HepG2 (cell line): ENCODE data around the gene ALG1L2.
"Not testable (repeated sequence)": the region's sequence is repeated elsewhere in the genome, so short reads cannot be mapped to it uniquely, and the experiment has no call there.

ENCODE experiments used
- CTCF ChIP-seq: sonication (generic); formaldehyde crosslinking; IDR thresholded peaks from 2 replicates; pipeline ENCODE4 v1.5.0; 2020; ENCODE audit warnings: mild to moderate bottlenecking, missing genetic modification reagents, moderate library complexity
- JUNB ChIP-seq: sonication (generic); formaldehyde crosslinking; IDR thresholded peaks from 2 replicates; pipeline ENCODE4 v1.8.0; 2022; ENCODE audit warnings: missing genetic modification reagents, mild to moderate bottlenecking, borderline replicate concordance
- KLF11 ChIP-seq: IDR thresholded peaks from 2 replicates; pipeline ENCODE4 v1.6.1; 2016; ENCODE audit warnings: missing compliant biosample characterization
- REST ChIP-seq, 2 experiments: IDR thresholded peaks; 2 replicates each; pipeline ENCODE4 v1.6.1; 2011 to 2012; ENCODE audit warnings: low read length in 2 of 2, borderline replicate concordance in 1 of 2, low read depth in 1 of 2, mild to moderate bottlenecking in 1 of 2, moderate library complexity in 1 of 2
- SETDB1 ChIP-seq: sonication (generic); formaldehyde crosslinking; IDR thresholded peaks from 2 replicates; pipeline ENCODE4 v1.5.1; 2020; ENCODE audit warnings: missing genetic modification reagents, mild to moderate bottlenecking, borderline replicate concordance
- TBX3 ChIP-seq: fragments of 450-650 bp; IDR thresholded peaks from 2 replicates; pipeline ENCODE4 v1.6.1; 2017; ENCODE audit warnings: antibody characterized with exemption, mild to moderate bottlenecking, inconsistent platforms, borderline replicate concordance
- ZBTB37 ChIP-seq: sonication (generic); formaldehyde crosslinking; IDR thresholded peaks from 2 replicates; pipeline ENCODE4 v1.4.0; 2020; ENCODE audit warnings: mild to moderate bottlenecking, missing genetic modification reagents
- ZFP36L1 ChIP-seq: sonication (generic); formaldehyde crosslinking; IDR thresholded peaks from 2 replicates; pipeline ENCODE4 v1.8.0; 2022; ENCODE audit warnings: mild to moderate bottlenecking, missing genetic modification reagents, moderate library complexity
- ZNF331 ChIP-seq: sonication (generic); formaldehyde crosslinking; IDR thresholded peaks from 2 replicates; pipeline ENCODE4 v1.4.0; 2020; ENCODE audit warnings: missing genetic modification reagents
- ZNF609 ChIP-seq: sonication (generic); formaldehyde crosslinking; IDR thresholded peaks from 2 replicates; pipeline ENCODE4 v1.4.0; 2020; ENCODE audit warnings: mild to moderate bottlenecking, missing genetic modification reagents, borderline replicate concordance

- not testable (repeated sequence) for TF ChIP-seq TBX3; ZNF331 (CRISPR knock-in tag); ZNF609 (CRISPR knock-in tag); ZFP36L1 (CRISPR knock-in tag); ZBTB37 (CRISPR knock-in tag); CTCF (CRISPR knock-in tag); KLF11 (CRISPR knock-in tag); JUNB (CRISPR knock-in tag); REST (IDR thresholded peaks at IDR 0.05; ENCODE audit: borderline replicate concordance in 1 of 2, low read depth in 1 of 2, low read length in 2 of 2); SETDB1 (CRISPR knock-in tag)
Measured at GRCh38 chr3:130052366-130052765, 29.3 kb upstream of the ALG1L2 start.
